ENCODE data around the gene SLIT3. TPM values are rescaled to one million over a fixed set of nuclear protein-coding genes. Genes with fewer than 3 reads are reported as not detected.

SLIT3 gene
- total and polyA plus RNA-seq, 2 donors from 2014 or later: 14.5 to 54.1 TPM

GRCh38 chr5:168935183-168935582 is 365.8 kb downstream of the SLIT3 start:
- no peak for TF ChIP-seq CTCF (IDR thresholded peaks at IDR 0.05; ENCODE audit: borderline replicate concordance, extremely low read depth, insufficient read depth)
- Histone ChIP-seq H3K9me3 (ENCODE audit: control insufficient read depth in 2 of 3, insufficient read depth in 1 of 3, low read length in 3 of 3) (no peaks in the 10 kb centered on the region), H3K27me3 (ENCODE audit: control insufficient read depth, insufficient read depth, low read length) (no peaks in the 10 kb centered on the region), H3K27ac (ENCODE audit: low read depth in 2 of 2, low read length in 2 of 2) (no peak overlapping the region), H3K36me3 (ENCODE audit: control insufficient read depth in 2 of 3, insufficient read depth in 3 of 3, low read length in 3 of 3) (no peaks in the 10 kb centered on the region), H3K4me3 (ENCODE audit: low read length in 3 of 3) (no peak overlapping the region), H3K9ac (ENCODE audit: low read length in 3 of 3) (no peak overlapping the region), H3K4me1 (ENCODE audit: control insufficient read depth in 2 of 3, insufficient read depth in 2 of 3, low read depth in 1 of 3, low read length in 3 of 3) (no peaks in the 10 kb centered on the region)
- intact Hi-C loops (cut with DNase I): no loop called here
- no peak for DNase-seq
- FAIRE-seq: no peak

GRCh38 chr5:168934169-168934568 is 366.8 kb downstream of the SLIT3 start:
- Histone ChIP-seq H3K4me1 (ENCODE audit: control insufficient read depth in 2 of 3, insufficient read depth in 2 of 3, low read depth in 1 of 3, low read length in 3 of 3) (no peaks in the 10 kb centered on the region), H3K9ac (ENCODE audit: low read length in 3 of 3) (no peak overlapping the region), H3K27me3 (ENCODE audit: control insufficient read depth, insufficient read depth, low read length) (no peaks in the 10 kb centered on the region), H3K36me3 (ENCODE audit: control insufficient read depth in 2 of 3, insufficient read depth in 3 of 3, low read length in 3 of 3) (no peaks in the 10 kb centered on the region), H3K9me3 (ENCODE audit: control insufficient read depth in 2 of 3, insufficient read depth in 1 of 3, low read length in 3 of 3) (no peaks in the 10 kb centered on the region), H3K4me3 (ENCODE audit: low read length in 3 of 3) (no peak overlapping the region), H3K27ac (ENCODE audit: low read depth in 2 of 2, low read length in 2 of 2) (no peak overlapping the region)
- peak in 1 of 5 donors; percentile 51 for DNase-seq
- no peak for FAIRE-seq
- intact Hi-C loops (cut with DNase I): no loop called here
- TF ChIP-seq CTCF (IDR thresholded peaks at IDR 0.05; ENCODE audit: borderline replicate concordance, extremely low read depth, insufficient read depth): no peak

- Histone ChIP-seq H3K27me3 (ENCODE audit: control insufficient read depth, insufficient read depth, low read length) (no peaks in the 10 kb centered on the region), H3K4me3 (ENCODE audit: low read length in 3 of 3) (no peak overlapping the region), H3K9me3 (ENCODE audit: control insufficient read depth in 2 of 3, insufficient read depth in 1 of 3, low read length in 3 of 3) (no peaks in the 10 kb centered on the region), H3K27ac (ENCODE audit: low read depth in 2 of 2, low read length in 2 of 2) (no peak overlapping the region), H3K9ac (ENCODE audit: low read length in 3 of 3) (no peak overlapping the region), H3K36me3 (ENCODE audit: control insufficient read depth in 2 of 3, insufficient read depth in 3 of 3, low read length in 3 of 3) (no peaks in the 10 kb centered on the region), H3K4me1 (ENCODE audit: control insufficient read depth in 2 of 3, insufficient read depth in 2 of 3, low read depth in 1 of 3, low read length in 3 of 3) (no peaks in the 10 kb centered on the region)
- FAIRE-seq (no peak), DNase-seq (no peak)
- intact Hi-C loops (cut with DNase I): no loop called here
- TF ChIP-seq CTCF (IDR thresholded peaks at IDR 0.05; ENCODE audit: borderline replicate concordance, extremely low read depth, insufficient read depth): no peak
Measured at GRCh38 chr5:168932400-168933189, 368.3 kb downstream of the SLIT3 start.
